H7 (cell line): ENCODE data around the gene SSBP2. TPM values are rescaled to one million over a fixed set of nuclear protein-coding genes. Genes with fewer than 3 reads are reported as not detected.

ENCODE experiments used
- DNase-seq: peaks from one replicate; pipeline ENCODE4 v3.0.0; 2012
- H3K27me3 ChIP-seq: 2 replicates; pipeline ENCODE4 v1.6.0; 2011; ENCODE audit warnings: mild to moderate bottlenecking, low read length; ENCODE audit not compliant: control insufficient read depth, insufficient read depth
- H3K36me3 ChIP-seq: replicated peaks from 2 replicates; pipeline ENCODE4 v1.5.1; 2011; ENCODE audit warnings: low read length; ENCODE audit not compliant: control insufficient read depth, insufficient read depth
- H3K4me3 ChIP-seq: 2 replicates; pipeline ENCODE4 v1.5.1; 2011; ENCODE audit warnings: low read depth, mild to moderate bottlenecking, control low read depth, low read length, moderate library complexity; ENCODE audit not compliant: insufficient read depth
- total RNA-seq: library from RNA; depleted of rRNA; stranded (reverse); fragments of >200 nt; shearing (Covaris generic); gene quantifications from 2 replicates; pipeline ENCODE4 v1.2.3, GENCODE V29; 2014

Gene SSBP2
- total RNA-seq, 1 experiment from 2014 or later: 26.1 TPM

GRCh38 chr5:81547001-81547400, 203.9 kb downstream of the SSBP2 start:
- no peaks in the 10 kb centered on the region for H3K27me3 ChIP-seq
- DNase-seq: no peak

GRCh38 chr5:81545911-81546310, 205.0 kb downstream of the SSBP2 start:
- Histone ChIP-seq H3K36me3 (no peaks in the 10 kb centered on the region), H3K27me3 (no peaks in the 10 kb centered on the region), H3K4me3 (no peak overlapping the region)
- DNase-seq: no peak

More at GRCh38 chr5:81547001-81547400, 203.9 kb downstream of the SSBP2 start:
- Histone ChIP-seq H3K36me3 (no peaks in the 10 kb centered on the region), H3K4me3 (no peak overlapping the region)

GRCh38 chr5:81544351-81545018, 206.4 kb downstream of the SSBP2 start:
- no peaks in the 10 kb centered on the region for H3K36me3 ChIP-seq
- DNase-seq: no peak
- H3K27me3 ChIP-seq: no peaks in the 10 kb centered on the region
- H3K4me3 ChIP-seq: no peak overlapping the region

GRCh38 chr5:81542242-81542641, 208.7 kb downstream of the SSBP2 start:
- no peak for DNase-seq
- Histone ChIP-seq H3K36me3 (no peaks in the 10 kb centered on the region), H3K4me3 (no peak overlapping the region), H3K27me3 (no peaks in the 10 kb centered on the region)

GRCh38 chr5:81537905-81538547, 212.9 kb downstream of the SSBP2 start:
- DNase-seq: no peak
- H3K4me3 ChIP-seq: no peak overlapping the region
- H3K36me3 ChIP-seq: no peaks in the 10 kb centered on the region
- H3K27me3 ChIP-seq: no peaks in the 10 kb centered on the region

GRCh38 chr5:81534441-81534840, 216.5 kb downstream of the SSBP2 start:
- DNase-seq: no peak
- Histone ChIP-seq H3K4me3 (no peak overlapping the region), H3K36me3 (no peaks in the 10 kb centered on the region), H3K27me3 (no peaks in the 10 kb centered on the region)

- Histone ChIP-seq H3K4me3 (no peak overlapping the region), H3K27me3 (no peaks in the 10 kb centered on the region), H3K36me3 (no peaks in the 10 kb centered on the region)
- no peak for DNase-seq
Observed at GRCh38 chr5:81533629-81534405, 217.1 kb downstream of the SSBP2 start.

- H3K27me3 ChIP-seq: no peaks in the 10 kb centered on the region
- no peak overlapping the region for H3K4me3 ChIP-seq
- no peaks in the 10 kb centered on the region for H3K36me3 ChIP-seq
- DNase-seq: no peak
Observed at GRCh38 chr5:81530919-81531318, 220.0 kb downstream of the SSBP2 start.

GRCh38 chr5:81525690-81526089, 225.2 kb downstream of the SSBP2 start:
- no peak for DNase-seq
- H3K36me3 ChIP-seq: no peaks in the 10 kb centered on the region
- no peaks in the 10 kb centered on the region for H3K27me3 ChIP-seq

GRCh38 chr5:81524015-81524414, 226.9 kb downstream of the SSBP2 start:
- Histone ChIP-seq H3K27me3 (no peaks in the 10 kb centered on the region), H3K36me3 (no peaks in the 10 kb centered on the region)
- no peak for DNase-seq

More at GRCh38 chr5:81525690-81526089, 225.2 kb downstream of the SSBP2 start:
- no peak overlapping the region for H3K4me3 ChIP-seq

GRCh38 chr5:81522571-81522970, 228.3 kb downstream of the SSBP2 start:
- no peak for DNase-seq
- Histone ChIP-seq H3K4me3 (no peak overlapping the region), H3K36me3 (no peaks in the 10 kb centered on the region), H3K27me3 (no peaks in the 10 kb centered on the region)

More at GRCh38 chr5:81524015-81524414, 226.9 kb downstream of the SSBP2 start:
- no peak overlapping the region for H3K4me3 ChIP-seq

GRCh38 chr5:81520769-81521168, 230.1 kb downstream of the SSBP2 start:
- Histone ChIP-seq H3K4me3 (no peak overlapping the region), H3K27me3 (no peaks in the 10 kb centered on the region), H3K36me3 (no peaks in the 10 kb centered on the region)
- no peak for DNase-seq

- H3K4me3 ChIP-seq: no peak overlapping the region
- H3K27me3 ChIP-seq: no peaks in the 10 kb centered on the region
- no peaks in the 10 kb centered on the region for H3K36me3 ChIP-seq
- DNase-seq: no peak
Observed at GRCh38 chr5:81519217-81519905, 231.5 kb downstream of the SSBP2 start.

GRCh38 chr5:81517462-81517861, 233.4 kb downstream of the SSBP2 start:
- Histone ChIP-seq H3K36me3 (no peaks in the 10 kb centered on the region), H3K4me3 (no peak overlapping the region), H3K27me3 (no peaks in the 10 kb centered on the region)
- DNase-seq: no peak
